ENCODE results near the gene PRDM2.

DNA sequence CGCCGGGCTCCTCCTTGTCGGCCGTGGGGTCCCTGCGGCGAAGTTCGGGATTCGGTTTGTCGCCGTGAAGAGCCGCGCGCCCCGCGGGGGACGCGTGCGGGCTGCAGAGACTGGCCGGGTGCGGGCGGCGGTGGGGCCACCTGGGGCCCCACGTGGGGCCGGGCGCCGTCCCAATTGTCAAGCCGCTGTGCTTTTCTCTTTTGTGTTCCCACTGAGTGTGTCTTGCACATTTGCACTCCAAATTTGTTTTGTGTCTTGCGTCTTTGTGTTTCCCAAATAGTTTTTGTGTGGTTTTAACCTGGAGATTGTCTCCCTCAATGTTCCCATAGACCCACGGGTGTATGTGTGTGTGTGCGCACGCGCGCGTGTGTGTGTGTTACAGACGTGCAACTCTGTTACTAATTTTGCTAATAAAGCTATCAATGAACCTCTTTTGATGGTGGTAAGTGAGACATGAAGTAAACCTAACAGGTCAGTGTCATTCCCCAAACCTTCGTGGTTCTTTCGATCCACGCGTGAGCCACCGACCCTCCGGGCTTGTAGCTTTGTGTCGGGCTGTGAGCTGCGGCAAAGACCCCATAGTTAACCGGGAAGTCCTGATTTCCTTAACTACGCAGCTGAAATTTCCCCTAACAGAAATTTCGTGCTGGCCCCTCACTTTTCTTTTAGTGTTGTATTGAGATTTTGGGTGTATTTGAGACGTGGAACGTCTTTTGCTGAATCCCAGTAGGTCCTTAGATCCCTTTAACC is 708 bp downstream of the PRDM2 start:
- TF ChIP-seq, protein P1, sequence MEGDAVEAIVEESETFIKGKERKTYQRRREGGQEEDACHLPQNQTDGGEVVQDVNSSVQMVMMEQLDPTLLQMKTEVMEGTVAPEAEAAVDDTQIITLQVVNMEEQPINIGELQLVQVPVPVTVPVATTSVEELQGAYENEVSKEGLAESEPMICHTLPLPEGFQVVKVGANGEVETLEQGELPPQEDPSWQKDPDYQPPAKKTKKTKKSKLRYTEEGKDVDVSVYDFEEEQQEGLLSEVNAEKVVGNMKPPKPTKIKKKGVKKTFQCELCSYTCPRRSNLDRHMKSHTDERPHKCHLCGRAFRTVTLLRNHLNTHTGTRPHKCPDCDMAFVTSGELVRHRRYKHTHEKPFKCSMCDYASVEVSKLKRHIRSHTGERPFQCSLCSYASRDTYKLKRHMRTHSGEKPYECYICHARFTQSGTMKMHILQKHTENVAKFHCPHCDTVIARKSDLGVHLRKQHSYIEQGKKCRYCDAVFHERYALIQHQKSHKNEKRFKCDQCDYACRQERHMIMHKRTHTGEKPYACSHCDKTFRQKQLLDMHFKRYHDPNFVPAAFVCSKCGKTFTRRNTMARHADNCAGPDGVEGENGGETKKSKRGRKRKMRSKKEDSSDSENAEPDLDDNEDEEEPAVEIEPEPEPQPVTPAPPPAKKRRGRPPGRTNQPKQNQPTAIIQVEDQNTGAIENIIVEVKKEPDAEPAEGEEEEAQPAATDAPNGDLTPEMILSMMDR (IDR thresholded peaks at IDR 0.05; ENCODE audit: low read length): no peak
- TF ChIP-seq EZH2 (IDR thresholded peaks at IDR 0.05; ENCODE audit: borderline replicate concordance, low read length): no peak

All from OCI-LY1 (cell line).